Activated B cell treated with CpG ODN at 0.5 μM for 24 hours (primary cell): ENCODE data around the gene KAZN. TPM values are rescaled to one million over a fixed set of nuclear protein-coding genes. Genes with fewer than 3 reads are reported as not detected.
A peak's percentile ranks its signal among the peaks of the same experiment; 100 is the strongest.

Experiments
- ATAC-seq: fragments of 200-7000 bp; cut with Tn5 transposase; one replicate; pipeline ENCODE4 v1.10.0; 2021; ENCODE audit warnings: low read depth, mild to moderate bottlenecking, moderate library complexity
- CTCF ChIA-PET: fragments of 350-600 bp; sonication (Branson Sonifier 250); formaldehyde crosslinking; loops from one replicate; lab custom pipeline; 2021; ENCODE audit warnings: antibody characterized with exemption; lab: Charles Lee
- POLR2A ChIA-PET: fragments of 350-600 bp; sonication (Branson Sonifier 250); formaldehyde crosslinking; loops from one replicate; lab custom pipeline; 2021; ENCODE audit warnings: antibody characterized with exemption; lab: Charles Lee
- DNase-seq: peaks from one replicate; pipeline ENCODE4 v3.0.0; 2022
- H3K27ac Mint-ChIP-seq: one replicate; pipeline ENCODE4 v1.8.0; 2020; ENCODE audit warnings: mixed read lengths
- H3K27me3 Mint-ChIP-seq: one replicate; pipeline ENCODE4 v1.8.0; 2021; ENCODE audit warnings: mixed read lengths
- H3K36me3 Mint-ChIP-seq: one replicate; pipeline ENCODE4 v1.8.0; 2021; ENCODE audit warnings: low read depth, mixed read lengths
- H3K4me1 Mint-ChIP-seq: one replicate; pipeline ENCODE4 v1.8.0; 2021; ENCODE audit warnings: mixed read lengths
- H3K4me3 Mint-ChIP-seq: one replicate; pipeline ENCODE4 v1.8.0; 2020; ENCODE audit warnings: mild to moderate bottlenecking, mixed read lengths
- H3K9me3 Mint-ChIP-seq: one replicate; pipeline ENCODE4 v1.8.0; 2020; ENCODE audit warnings: mixed read lengths
- intact Hi-C: fragments of 100-400 bp; cut with micrococcal nuclease; formaldehyde crosslinking; loops from one replicate; pipeline ENCODE4 v1.15.1; 2024
- total RNA-seq: library from RNA; stranded (reverse); gene quantifications from 2 replicates; pipeline ENCODE4 v1.2.3, GENCODE V29; 2022
- TF ChIP-seq, protein P1 (sequence below): fragments of 200-600 bp; IDR thresholded peaks from one replicate; pipeline ENCODE4 v1.8.0; 2022; ENCODE audit warnings: antibody characterized with exemption, mild to moderate bottlenecking

KAZN gene
- total RNA-seq, 1 donor from 2014 or later: 0.73 TPM

DNA sequence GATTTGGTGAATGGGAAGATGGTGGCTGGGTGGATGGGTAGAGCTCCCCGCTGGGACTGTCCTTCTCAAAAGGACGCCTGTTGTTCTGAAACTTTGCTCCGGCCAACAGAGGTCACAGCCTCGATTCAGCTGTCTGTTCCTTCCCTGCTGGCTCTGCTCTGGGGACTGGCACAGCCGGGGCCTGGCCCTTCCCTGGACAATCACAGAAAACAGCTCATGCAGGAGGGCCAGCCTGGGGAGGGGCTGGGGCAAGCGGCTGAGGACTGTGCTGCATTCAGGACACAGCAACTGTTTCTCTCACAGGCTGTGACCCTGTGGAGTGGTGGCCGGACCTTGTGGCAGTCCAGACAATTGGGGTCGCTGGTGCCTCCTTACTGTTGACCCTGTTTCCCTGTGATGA, 444.4 kb downstream of the KAZN start:
- Mint-ChIP-seq H3K27me3 (no peaks in the 10 kb centered on the region), H3K4me1 (no peaks in the 10 kb centered on the region)
- no peak for ATAC-seq

DNA sequence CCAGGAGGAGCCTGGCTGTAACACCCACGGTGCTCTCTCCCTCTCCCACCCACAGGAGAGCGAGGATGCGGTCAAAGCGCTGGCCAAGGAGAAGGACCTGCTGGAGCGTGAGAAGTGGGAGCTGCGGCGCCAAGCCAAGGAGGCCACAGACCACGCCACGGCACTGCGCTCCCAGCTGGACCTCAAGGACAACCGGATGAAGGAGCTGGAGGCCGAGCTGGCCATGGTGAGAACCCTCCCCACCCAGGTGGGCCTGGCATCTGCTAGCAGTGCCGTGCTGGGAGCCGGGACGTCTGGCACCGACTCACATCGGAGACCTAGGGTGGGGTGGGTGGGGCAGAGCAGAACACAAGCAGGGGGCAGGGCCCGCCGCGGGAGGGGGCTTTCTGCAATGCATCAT, 445.4 kb downstream of the KAZN start:
- H3K27ac Mint-ChIP-seq: no peak overlapping the region
- DNase-seq: no peak
- intact Hi-C loops: loop anchor here (10.0 kb wide), 1 partner anchor 1079 kb away; no protein-coding TSS in a partner anchor
- no peaks in the 10 kb centered on the region for H3K4me1 Mint-ChIP-seq
- ATAC-seq: no peak
- CTCF ChIA-PET: no interaction called here
- H3K9me3 Mint-ChIP-seq: no peaks in the 10 kb centered on the region
- H3K36me3 Mint-ChIP-seq: no peaks in the 10 kb centered on the region
- POLR2A ChIA-PET: no interaction called here
- no peak overlapping the region for H3K4me3 Mint-ChIP-seq
- TF ChIP-seq, protein P1, sequence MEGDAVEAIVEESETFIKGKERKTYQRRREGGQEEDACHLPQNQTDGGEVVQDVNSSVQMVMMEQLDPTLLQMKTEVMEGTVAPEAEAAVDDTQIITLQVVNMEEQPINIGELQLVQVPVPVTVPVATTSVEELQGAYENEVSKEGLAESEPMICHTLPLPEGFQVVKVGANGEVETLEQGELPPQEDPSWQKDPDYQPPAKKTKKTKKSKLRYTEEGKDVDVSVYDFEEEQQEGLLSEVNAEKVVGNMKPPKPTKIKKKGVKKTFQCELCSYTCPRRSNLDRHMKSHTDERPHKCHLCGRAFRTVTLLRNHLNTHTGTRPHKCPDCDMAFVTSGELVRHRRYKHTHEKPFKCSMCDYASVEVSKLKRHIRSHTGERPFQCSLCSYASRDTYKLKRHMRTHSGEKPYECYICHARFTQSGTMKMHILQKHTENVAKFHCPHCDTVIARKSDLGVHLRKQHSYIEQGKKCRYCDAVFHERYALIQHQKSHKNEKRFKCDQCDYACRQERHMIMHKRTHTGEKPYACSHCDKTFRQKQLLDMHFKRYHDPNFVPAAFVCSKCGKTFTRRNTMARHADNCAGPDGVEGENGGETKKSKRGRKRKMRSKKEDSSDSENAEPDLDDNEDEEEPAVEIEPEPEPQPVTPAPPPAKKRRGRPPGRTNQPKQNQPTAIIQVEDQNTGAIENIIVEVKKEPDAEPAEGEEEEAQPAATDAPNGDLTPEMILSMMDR: no peak
- no peaks in the 10 kb centered on the region for H3K27me3 Mint-ChIP-seq

More for the DNA sequence above, 444.4 kb downstream of the KAZN start:
- intact Hi-C loops: loop anchor here (10.0 kb wide), 1 partner anchor 1078 kb away; no protein-coding TSS in a partner anchor
- H3K9me3 Mint-ChIP-seq: no peaks in the 10 kb centered on the region
- TF ChIP-seq, protein P1: no peak
- no peak overlapping the region for H3K4me3 Mint-ChIP-seq
- ChIA-PET CTCF (no interaction called here), POLR2A (no interaction called here)
- DNase-seq: no peak
- no peaks in the 10 kb centered on the region for H3K36me3 Mint-ChIP-seq
- H3K27ac Mint-ChIP-seq: no peak overlapping the region

DNA sequence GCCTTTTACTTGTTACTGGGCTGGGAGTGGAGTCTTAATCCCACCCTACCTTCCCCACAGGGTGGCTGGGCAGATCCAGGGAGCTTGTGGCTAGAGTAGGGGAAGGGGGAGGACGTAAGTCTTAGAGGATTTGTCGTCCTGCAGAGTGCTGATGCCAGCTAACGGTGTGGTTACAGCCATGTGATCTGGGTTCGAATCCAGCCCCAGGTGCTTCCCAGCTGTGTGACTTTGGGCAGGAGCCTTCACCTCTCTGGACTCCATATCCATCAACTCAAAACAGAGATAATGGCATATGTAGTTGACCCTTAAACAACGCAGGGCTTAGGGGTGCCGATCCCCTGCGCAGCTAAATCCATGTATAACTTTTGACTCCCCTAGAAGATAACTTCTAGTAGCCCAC, 446.6 kb downstream of the KAZN start:
- intact Hi-C loops: loop anchor here (10.0 kb wide), 1 partner anchor 1080 kb away; no protein-coding TSS in a partner anchor
- Mint-ChIP-seq H3K27ac (no peak overlapping the region), H3K4me3 (no peak overlapping the region), H3K27me3 (no peaks in the 10 kb centered on the region), H3K36me3 (no peaks in the 10 kb centered on the region), H3K9me3 (no peaks in the 10 kb centered on the region), H3K4me1 (no peaks in the 10 kb centered on the region)
- DNase-seq: no peak
- TF ChIP-seq, protein P1: no peak
- ATAC-seq: no peak
- CTCF ChIA-PET: interaction anchor here (1.3 kb wide), 1 partner anchor 265 kb away, joined by 5 read pairs; no protein-coding TSS in a partner anchor
- POLR2A ChIA-PET: no interaction called here

DNA sequence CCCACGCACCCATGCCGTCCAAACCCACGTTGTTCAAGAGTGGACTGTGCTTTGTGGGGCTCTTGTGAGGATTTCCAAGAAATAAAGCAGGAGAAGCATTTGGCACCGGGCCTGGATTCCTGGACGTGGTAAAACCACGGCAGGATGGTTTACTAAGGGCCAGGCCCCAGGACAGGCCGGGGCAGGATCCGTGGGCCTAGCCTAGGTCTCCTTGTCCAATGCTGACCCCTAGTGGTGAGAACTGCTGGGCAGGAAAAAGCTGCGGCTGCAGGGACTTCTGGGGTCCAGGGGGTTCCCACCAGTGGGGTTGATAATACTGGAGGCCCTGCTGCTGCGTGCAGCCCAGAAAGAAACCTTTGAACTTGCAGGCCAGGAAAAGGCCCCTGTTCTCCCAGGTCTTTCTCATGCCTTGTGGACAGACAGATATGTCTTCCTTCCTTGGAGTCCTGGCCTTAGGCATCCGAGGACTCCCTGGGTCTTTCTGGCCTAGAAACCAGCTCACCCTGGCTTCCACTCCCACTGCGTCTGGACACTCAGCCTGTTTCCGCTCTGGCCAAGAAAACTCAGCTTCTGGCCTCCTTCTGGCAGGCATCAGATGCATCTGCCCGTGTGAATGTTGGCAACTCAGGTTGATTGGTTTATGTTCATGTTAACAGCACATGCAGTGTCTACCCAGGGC, 448.1 kb downstream of the KAZN start:
- DNase-seq (peak; percentile 26), ATAC-seq (no peak)
- Mint-ChIP-seq H3K27ac (no peak overlapping the region), H3K27me3 (no peaks in the 10 kb centered on the region), H3K4me1 (no peaks in the 10 kb centered on the region), H3K36me3 (no peaks in the 10 kb centered on the region), H3K4me3 (no peak overlapping the region), H3K9me3 (no peaks in the 10 kb centered on the region)
- ChIA-PET CTCF (interaction anchor here (0.8 to 1.3 kb wide), 4 partner anchors 10 to 911 kb away, joined by 3 to 4 read pairs (median 4); no protein-coding TSS in a partner anchor), POLR2A (no interaction called here)
- intact Hi-C loops: loop anchor here (10.0 kb wide), 1 partner anchor 1082 kb away; no protein-coding TSS in a partner anchor
- TF ChIP-seq, protein P1: peak; percentile 39

DNA sequence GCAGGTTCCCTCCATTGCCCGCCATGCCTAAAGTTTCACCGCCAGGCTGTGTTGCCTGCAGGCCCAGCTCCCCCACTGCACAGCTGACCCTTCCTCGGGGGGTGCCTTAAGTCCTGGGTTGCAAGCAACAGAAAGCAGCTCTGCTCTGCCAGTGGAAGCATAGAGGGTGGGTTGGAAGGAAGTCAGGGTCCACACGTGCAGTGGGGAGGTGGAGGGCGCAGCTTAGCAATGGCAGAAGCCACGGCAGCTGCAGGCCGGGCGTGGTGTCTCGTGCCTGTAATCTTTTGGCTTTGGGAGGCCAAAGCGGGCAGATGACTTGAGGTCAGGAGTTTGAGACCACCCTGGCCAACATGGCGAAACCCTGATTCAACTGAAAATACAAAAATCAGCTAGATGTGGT, 448.8 kb downstream of the KAZN start:
- ChIA-PET POLR2A (no interaction called here), CTCF (interaction anchor here (0.8 to 1.3 kb wide), 4 partner anchors 10 to 912 kb away, joined by 3 to 4 read pairs (median 4); no protein-coding TSS in a partner anchor)
- no peak for ATAC-seq
- Mint-ChIP-seq H3K4me3 (no peak overlapping the region), H3K27me3 (no peaks in the 10 kb centered on the region), H3K4me1 (no peaks in the 10 kb centered on the region), H3K9me3 (peaks cover 6% of the 10 kb centered on the region), H3K36me3 (no peaks in the 10 kb centered on the region), H3K27ac (no peak overlapping the region)
- TF ChIP-seq, protein P1: no peak
- intact Hi-C loops: loop anchor here (10.0 kb wide), 1 partner anchor 1082 kb away; no protein-coding TSS in a partner anchor
- no peak for DNase-seq
